ENCODE measurements around the gene TTC23L. TPM values are rescaled to one million over a fixed set of nuclear protein-coding genes. Genes with fewer than 3 reads are reported as not detected.

TTC23L gene
- total and polyA plus RNA-seq, 2 of the 8 experiments (the other 6 are each of a cell fraction or from before 2014, with no cell fraction given), result 1.1 to 2.4 TPM

GRCh38 chr5:34857161-34857560 is 18.2 kb downstream of the TTC23L start:
- no peaks in the 10 kb centered on the region for H3K4me1 ChIP-seq (replicated peaks in 1 of 4; ENCODE audit: control insufficient read depth in 3 of 4, insufficient read depth in 4 of 4, low read length in 3 of 4)
- POLR2A ChIA-PET (ENCODE audit: partially characterized antibody), result no interaction called here
- H3K36me3 ChIP-seq (ENCODE audit: control insufficient read depth in 2 of 4, insufficient read depth in 4 of 4, low read length in 3 of 4), result no peaks in the 10 kb centered on the region
- no peak for TF ChIP-seq YY1 (IDR thresholded peaks at IDR 0.05; ENCODE audit: low read depth, low read length)
- TF ChIP-seq SP2 (IDR thresholded peaks at IDR 0.05; ENCODE audit: low read length), result no peak
- TF ChIP-seq SP1 (IDR thresholded peaks at IDR 0.05; ENCODE audit: low read depth, low read length), result no peak
- no peak for TF ChIP-seq RBBP5 (IDR thresholded peaks at IDR 0.05; ENCODE audit: borderline replicate concordance, low read depth, low read length)
- no peak for TF ChIP-seq E2F6 (IDR thresholded peaks at IDR 0.05)
- TF ChIP-seq SIX5 (IDR thresholded peaks at IDR 0.05; ENCODE audit: low read depth, low read length), result no peak
- TF ChIP-seq SIN3A (conservative IDR thresholded peaks at IDR 0.05 in 1 of 2, IDR thresholded peaks at IDR 0.05 in 1 of 2; ENCODE audit: low read depth in 1 of 2, low read length in 2 of 2), result no peak
- TF ChIP-seq TEAD4 (IDR thresholded peaks at IDR 0.05; ENCODE audit: low read depth, low read length), result no peak
- no peak for TF ChIP-seq MAFK (IDR thresholded peaks at IDR 0.05; ENCODE audit: low read depth, low read length)
- no peak for TF ChIP-seq RNF2 (IDR thresholded peaks at IDR 0.05; ENCODE audit: borderline replicate concordance, low read depth, low read length, missing control alignments, poor library complexity, severe bottlenecking)
- H3K27ac ChIP-seq (ENCODE audit: low read depth, low read length), result no peak overlapping the region
- H4K20me1 ChIP-seq (replicated peaks in 1 of 2; ENCODE audit: control insufficient read depth in 1 of 2, insufficient read depth in 2 of 2, low read length in 2 of 2), result no peaks in the 10 kb centered on the region
- H3K14ac ChIP-seq (ENCODE audit: insufficient read length), result no peak overlapping the region
- 87% methylated on average over 3 of the region's 3 CpGs; no CpG with 5 or more reads in 1 of the 2 experiments for WGBS, 2 experiments (ENCODE audit: extremely low coverage in 1 of 2, insufficient coverage in 1 of 2, insufficient read length in 1 of 2, insufficient replicate concordance in 2 of 2, low coverage in 1 of 2, low lambda C conversion rate in 2 of 2, missing lambda C conversion rate in 1 of 2)
- no peak overlapping the region for H4K8ac ChIP-seq (ENCODE audit: extremely low read depth, insufficient read depth, low read length)
- no peaks in the 10 kb centered on the region for H3K27me3 ChIP-seq (replicated peaks in 1 of 4; ENCODE audit: control insufficient read depth in 3 of 4, extremely low read depth in 1 of 4, insufficient read depth in 3 of 4, low read length in 3 of 4)
- no peaks in the 10 kb centered on the region for H3K79me1 ChIP-seq (ENCODE audit: low read depth, low read length)
- CTCF ChIA-PET (ENCODE audit: partially characterized antibody), result interaction anchor here (1.0 kb wide), 1 partner anchor 41 kb away, joined by 3 read pairs; no protein-coding TSS in a partner anchor
- no peak overlapping the region for H3K4ac ChIP-seq (replicated peaks; ENCODE audit: insufficient read length, low read depth, low read length)
- H3K18ac ChIP-seq (ENCODE audit: extremely low read depth, low read length), result no peak overlapping the region
- H2BK12ac ChIP-seq (ENCODE audit: low read depth, low read length), result no peak overlapping the region
- no peak overlapping the region for H3K56ac ChIP-seq (replicated peaks; ENCODE audit: insufficient read length, low read depth, low read length)
- no peaks in the 10 kb centered on the region for H3K79me2 ChIP-seq (ENCODE audit: control insufficient read depth in 1 of 2, insufficient read depth in 2 of 2, low read length in 2 of 2)
- H2BK15ac ChIP-seq (ENCODE audit: low read length), result no peak overlapping the region
- no peak overlapping the region for H3K4me3 ChIP-seq (ENCODE audit: extremely low read depth in 1 of 4, insufficient read depth in 2 of 4, low read depth in 3 of 4, low read length in 4 of 4)
- H3K23me2 ChIP-seq (ENCODE audit: low read depth, low read length), result no peaks in the 10 kb centered on the region; the same call in 1 of the 2 replicates
- H2AK5ac ChIP-seq (ENCODE audit: low read depth, low read length), result no peak overlapping the region
- no peak overlapping the region for H3K23ac ChIP-seq (ENCODE audit: insufficient read length)
- DNase-seq (ENCODE audit: low read depth in 1 of 2, low spot score in 2 of 2), result no peak
- no peak overlapping the region for H3K9ac ChIP-seq (replicated peaks in 1 of 4; ENCODE audit: extremely low read depth in 1 of 4, low read depth in 3 of 4, low read length in 3 of 4)
- H2AFZ ChIP-seq (ENCODE audit: low read length), result no peak overlapping the region
- H3K9me3 ChIP-seq (ENCODE audit: insufficient read depth in 2 of 2, low read depth in 1 of 2, low read length in 1 of 2), result no peaks in the 10 kb centered on the region
- H2BK20ac ChIP-seq (ENCODE audit: low read length), result no peak overlapping the region
- no peak overlapping the region for H4K91ac ChIP-seq (replicated peaks; ENCODE audit: insufficient read length, low read length)
- no peak overlapping the region for H3K4me2 ChIP-seq (ENCODE audit: insufficient read depth in 1 of 2, low read depth in 2 of 2, low read length in 2 of 2)
- H2BK120ac ChIP-seq (replicated peaks; ENCODE audit: low read depth, low read length), result no peak overlapping the region
- H2BK5ac ChIP-seq (ENCODE audit: low read depth, low read length), result no peak overlapping the region
- FAIRE-seq, result no peak
- no peak overlapping the region for H4K5ac ChIP-seq (ENCODE audit: insufficient read length, low read depth, low read length)

Measured in H1 (cell line).